GM21737 (cell line): ENCODE measurements around the gene FMOD.
"Not testable (repeated sequence)": the region's sequence is repeated elsewhere in the genome, so short reads cannot be mapped to it uniquely, and the experiment has no call there.

Experiments
- ATAC-seq: cut with Tn5 transposase; IDR thresholded peaks from one replicate; pipeline ENCODE4 v1.9.1; 2021; ENCODE audit warnings: mild to moderate bottlenecking, moderate library complexity; ENCODE audit not compliant: unreplicated experiment

The FMOD gene

DNA sequence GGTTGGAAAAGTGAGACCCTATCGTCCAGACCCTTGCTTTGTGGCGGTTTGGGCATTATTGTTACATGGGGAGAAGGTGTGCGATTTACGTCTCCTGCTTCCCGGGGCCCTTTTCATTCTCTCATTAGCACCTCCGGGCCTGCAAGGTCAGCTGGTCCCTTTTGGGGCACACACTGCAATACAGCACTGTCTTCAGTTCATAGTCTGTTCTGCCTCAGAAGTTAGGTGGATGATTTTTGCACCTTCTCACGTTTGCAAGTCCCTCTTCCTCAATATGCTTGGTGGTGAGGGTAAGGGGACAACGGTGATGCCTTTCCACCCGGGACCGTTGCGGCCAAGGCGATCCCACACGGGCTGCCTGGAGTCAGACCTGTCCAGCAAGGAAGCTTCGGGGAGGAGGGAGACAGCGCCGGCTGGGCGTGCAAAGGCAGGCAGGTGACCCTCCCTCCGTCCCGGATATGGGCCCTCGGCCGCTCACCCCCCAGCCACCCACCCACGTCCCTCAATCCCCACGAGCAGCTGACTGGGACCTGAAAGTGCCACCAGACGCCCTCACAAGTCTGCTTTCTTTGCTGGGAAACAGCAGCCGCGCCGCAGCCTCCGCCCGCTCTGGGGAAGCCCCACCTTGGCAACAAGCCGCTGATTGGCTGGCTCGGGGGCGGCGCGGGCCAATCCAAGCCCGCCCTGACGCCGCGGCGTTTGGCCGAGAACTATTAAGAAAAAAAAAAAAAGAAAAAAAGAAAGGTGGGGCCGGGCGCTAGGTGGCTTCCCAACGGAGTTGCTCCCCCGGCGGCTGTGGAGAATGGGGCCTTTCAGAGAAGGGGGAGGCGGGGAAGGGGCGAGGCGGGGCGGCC, 23.9 kb downstream of the FMOD start:
- ATAC-seq: peak; percentile 59

DNA sequence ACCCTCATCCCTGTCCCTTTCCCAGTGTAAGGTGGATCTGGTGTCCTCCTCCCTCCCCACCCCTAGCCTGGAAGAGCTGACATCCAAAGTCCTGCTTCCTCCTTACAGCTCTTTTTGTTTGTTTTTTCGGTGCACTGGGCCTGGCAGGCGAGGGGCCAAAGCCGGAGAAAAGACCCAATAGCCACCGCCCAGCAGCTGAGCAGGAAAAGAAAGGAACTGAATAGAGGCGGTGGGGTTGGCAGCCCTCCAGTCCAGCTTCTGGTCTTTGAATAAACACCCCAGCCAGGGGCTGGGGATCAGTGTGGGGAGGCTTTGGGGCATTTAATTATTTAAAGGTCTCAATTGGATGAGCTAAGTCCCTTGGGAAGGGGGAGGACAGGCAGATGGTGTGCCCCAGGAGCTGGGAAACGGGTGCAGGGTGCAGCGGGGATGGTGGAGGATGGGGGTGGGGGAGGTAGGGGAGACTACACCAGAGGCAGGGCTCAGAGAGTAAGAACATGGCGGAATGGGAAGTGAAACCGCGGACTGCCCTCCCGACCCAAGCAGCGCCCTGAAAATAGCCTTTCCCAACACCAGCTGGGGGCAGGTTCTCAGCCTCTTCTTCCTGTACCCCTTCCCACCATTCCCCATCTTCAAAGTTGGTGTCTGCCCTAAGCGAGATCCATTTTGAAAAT, 25.4 kb downstream of the FMOD start:
- no peak for ATAC-seq

DNA sequence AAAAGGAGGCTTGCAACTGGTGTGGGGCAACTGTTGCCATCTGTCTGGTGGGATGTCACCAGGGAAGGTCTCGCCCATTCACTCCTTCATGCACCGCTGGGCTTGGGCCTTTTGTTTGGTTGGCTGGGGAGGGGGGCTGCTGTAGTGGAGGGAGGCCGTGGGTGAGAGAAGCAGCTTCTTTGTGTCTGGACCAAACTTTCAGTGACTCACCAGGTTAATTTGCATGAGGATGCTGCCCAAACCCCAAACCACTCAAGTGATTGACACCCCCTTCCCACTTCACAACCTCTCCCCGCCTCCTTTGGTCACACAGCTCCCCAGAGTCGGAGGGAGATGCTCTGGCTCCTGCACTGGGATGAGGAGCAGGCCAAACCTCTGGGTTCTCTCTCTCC, 25.9 kb downstream of the FMOD start:
- peak; percentile 36 for ATAC-seq

DNA sequence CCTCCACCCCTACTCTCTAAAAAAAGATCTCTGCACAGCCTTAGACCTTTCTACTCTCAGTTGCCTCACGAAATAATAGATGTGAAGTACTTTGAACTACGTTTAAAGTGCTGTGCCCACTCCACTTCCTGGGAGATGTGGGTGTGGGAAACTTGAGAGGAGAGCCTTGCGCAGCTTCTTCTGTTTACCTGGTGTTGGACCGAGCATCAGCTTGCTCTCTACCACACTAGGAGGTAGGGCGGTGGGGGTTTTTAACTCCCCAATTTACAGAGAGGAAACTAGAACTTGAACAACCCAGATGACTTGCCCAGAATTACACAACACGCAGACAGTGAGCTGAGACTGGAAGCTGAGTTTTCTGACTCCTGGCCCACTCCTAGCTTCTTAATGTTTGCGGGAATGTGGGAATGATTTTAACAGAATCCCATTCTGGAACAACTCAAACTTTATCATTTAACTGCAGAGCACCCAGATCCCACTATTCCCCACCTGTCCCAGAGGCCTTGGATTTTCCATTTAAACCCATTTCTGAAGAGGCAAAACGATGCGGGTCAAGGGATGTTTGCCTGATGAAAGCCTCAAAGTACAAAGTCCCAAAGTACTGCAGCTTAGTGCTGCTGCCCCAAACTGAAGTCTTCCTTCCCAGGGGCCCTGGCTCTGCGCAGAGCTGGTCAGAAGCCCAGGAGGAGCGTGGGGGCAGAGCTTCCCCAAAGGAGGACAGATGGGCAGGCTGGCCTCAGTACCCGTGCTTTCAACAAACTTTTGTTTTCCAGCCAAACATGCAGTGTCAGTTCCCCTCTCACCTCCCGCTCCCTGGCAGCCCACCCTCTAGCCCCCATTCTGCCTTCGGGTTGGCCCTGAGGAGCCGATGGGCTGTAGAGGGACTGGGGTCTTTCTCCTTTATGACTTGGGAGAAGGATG, 26.6 kb downstream of the FMOD start:
- ATAC-seq: no peak

DNA sequence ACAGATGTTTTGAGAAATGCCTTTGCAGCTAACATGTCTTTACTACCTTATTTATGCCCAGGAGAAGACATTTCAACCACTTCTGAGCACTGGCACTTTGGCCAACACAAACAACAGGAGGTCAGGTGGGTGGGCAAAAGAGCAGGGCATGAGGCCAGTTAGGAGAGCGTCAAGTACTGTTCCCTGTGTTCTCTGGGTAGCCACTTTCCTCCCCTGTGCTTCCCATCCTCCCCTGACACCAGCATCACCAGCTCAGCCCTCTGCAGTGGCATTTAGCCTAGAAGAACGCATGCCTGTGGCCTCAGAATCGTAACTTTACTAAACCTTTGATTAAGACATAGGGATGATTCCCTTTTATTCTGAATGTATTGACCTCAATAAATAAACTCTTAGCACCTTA, 27.3 kb downstream of the FMOD start:
- no peak for ATAC-seq

DNA sequence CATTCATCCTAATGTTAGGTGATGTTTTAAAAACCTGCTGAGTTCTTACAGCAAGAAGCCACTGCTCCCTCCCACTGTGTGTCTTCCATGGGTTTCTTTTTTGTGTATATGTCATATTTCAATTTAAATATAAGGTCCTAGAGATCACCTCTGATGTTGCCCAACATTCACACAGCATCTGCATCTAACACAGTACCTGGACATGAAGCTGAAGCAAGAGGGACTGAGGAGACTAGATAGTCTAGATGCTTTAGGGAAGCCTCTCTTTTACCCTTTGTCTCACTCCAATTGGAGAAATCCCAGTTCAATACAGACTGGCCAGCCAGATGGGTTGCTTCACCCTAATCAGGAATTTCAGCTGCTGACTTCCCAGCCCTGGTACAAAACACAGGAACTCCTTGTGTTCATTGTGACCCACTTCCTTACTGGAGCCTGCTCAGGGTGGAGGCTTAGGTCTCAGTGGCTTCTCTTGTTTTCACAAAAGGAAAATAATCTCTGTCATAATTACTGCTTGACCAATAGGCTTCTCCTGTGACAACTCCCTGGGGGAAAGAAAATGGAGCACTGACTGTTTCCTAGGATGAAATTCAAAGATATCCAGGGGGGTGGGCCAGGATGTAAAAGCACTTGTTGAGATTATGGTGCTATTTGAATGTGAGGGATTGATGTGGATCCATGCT, 28.3 kb downstream of the FMOD start:
- ATAC-seq: no peak

DNA sequence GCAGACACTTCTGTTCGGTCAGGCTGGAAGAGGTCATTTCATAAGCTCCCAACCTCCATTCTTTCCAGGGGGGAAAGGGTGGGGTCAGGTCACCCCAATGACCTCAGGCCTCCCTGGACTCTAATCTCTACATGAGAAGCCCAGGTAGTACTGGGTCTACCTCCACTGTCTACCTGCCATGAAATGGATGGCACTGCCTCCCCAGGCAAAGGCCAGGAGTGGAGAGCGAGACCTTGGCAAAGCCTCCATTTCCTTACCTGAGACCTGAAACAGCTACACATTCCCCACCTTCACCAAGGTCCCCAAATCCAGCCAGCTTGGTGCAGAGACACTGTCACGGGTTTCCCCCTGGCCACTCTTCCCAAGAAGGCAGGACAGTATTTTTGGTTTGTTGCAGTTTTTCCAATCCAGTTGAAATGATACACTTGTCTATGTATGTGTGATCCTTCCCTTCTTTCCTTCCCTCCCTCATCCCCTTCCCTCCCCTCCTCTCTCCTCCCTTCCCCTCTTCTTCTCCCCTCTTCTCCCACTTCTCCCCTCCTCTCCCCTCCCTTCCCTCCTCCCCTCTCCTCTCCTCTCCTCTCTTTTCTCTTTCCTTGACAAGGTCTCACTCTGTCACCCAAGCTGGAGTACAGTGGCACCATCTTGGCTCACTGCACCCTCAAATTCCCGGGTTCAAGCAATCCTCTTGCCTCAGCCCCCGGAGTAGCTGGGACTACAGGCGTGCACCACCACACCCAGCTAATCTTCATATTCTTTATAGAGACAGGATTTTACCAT, 29.5 kb downstream of the FMOD start:
- ATAC-seq: no peak

DNA sequence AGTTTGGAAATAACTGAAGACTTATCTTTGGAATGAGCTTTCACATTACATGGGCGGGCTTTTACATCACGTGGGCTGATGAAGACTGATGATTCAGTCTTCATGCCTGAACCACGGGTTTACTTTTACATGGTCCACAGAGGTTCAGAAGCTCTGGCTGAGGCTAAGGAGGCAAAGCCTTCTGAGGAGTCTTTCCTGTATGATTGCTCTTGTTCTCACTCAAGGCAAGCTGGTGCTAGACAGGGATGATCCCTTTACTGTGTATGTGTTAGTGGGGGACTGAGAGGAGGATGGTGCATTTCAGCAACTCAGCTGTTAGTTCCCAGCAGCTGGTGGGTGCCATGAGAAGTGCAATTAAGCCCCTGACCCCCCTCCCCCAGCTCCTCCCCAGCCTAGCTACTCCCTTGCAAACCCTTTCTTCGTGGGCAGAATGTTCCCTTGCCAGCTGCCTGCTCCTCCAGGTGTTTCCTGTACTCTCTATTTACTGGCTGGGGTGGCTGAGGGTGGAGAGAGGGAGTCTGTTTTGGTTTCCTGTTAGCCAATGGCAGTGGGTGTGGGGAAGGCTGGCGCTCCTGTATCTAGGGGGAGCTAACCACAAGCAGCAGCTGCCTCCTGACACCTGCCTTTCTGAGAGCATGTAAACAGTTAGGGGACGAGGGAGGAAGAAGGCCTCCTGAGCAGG, 30.2 kb downstream of the FMOD start:
- peak; percentile 68 for ATAC-seq

DNA sequence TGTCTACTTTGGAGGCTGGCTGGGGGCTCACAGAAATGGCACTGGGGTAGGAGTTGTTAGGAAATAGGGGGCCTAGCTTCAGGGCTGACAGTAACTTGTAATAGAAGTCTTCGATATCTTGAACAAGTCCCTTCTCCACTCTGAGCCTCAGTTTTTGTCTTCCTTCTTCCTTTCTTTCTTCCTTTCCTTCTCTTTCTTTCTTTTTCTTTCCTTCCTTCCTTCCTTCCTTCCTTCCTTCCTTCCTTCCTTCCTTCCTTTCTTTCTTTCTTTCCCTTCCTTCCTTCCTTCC, 32.7 kb downstream of the FMOD start:
- ATAC-seq: no peak

DNA sequence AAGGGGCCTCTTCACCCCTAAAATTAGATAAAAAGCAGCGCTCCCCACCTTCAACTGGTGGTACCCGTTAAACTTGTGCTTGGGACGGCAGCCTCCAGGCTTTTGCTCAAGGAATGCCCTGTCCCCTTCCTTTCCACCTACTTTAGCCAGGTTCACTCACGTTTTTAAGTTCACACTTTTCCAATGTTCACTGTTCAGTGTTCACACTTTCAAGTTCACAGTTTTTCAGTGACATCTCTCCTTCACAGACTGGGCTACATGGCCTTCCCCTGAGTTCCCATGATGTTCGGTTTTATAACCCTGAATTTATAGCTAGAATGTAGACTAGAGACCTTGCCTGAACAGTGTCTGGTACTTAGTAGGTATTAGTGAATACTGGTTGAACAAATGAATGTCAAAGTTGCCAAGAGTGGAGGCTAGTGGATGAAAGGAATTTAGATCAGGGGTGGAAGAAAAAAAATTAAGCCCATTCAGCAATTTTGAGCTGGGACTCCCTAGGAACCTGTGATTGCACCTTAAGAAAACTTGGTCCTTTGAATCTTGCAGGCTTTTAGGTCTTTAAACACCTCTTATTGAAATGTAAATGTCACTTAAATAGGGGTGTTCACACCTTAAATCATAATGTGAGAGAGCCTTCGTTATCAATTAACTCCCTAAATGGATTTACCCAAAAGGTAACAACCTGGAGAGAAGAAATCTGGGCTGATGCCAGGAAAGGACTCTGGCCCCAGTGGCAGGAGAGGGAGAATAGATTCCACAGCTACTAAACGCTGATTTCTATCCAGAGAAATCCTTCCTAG, 33.3 kb downstream of the FMOD start:
- no peak for ATAC-seq

DNA sequence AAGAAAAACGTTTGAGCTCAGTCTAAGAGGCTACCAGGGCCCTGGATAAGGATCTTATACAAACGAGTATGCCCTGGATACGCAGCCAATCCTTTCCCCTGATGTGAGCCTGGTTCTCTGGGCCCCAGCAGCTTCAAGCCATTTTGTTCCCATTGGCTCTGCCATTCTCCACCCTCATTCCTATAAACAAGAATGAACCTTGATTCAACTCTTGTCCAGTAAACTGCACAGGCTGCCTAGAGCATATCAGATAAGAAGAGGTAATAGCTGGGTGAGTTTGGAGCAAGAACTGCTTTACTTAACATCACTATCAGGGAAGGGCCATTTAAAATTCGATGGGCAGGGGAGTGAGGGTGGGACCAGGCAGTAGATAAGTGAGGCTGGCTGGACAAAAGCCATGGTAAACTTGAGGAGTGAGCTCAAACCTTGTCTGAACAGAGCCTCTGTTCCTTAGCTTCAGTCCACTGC, 34.3 kb downstream of the FMOD start:
- no peak for ATAC-seq

- ATAC-seq: not testable (repeated sequence)
These were observed 36.7 kb downstream of the FMOD start for GRCh38 chr1:203314025-203314759.

- ATAC-seq: no peak
These were observed 39.3 kb downstream of the FMOD start for GRCh38 chr1:203311368-203312301.

- no peak for ATAC-seq
These were observed 42.0 kb downstream of the FMOD start for GRCh38 chr1:203308923-203309331.

DNA sequence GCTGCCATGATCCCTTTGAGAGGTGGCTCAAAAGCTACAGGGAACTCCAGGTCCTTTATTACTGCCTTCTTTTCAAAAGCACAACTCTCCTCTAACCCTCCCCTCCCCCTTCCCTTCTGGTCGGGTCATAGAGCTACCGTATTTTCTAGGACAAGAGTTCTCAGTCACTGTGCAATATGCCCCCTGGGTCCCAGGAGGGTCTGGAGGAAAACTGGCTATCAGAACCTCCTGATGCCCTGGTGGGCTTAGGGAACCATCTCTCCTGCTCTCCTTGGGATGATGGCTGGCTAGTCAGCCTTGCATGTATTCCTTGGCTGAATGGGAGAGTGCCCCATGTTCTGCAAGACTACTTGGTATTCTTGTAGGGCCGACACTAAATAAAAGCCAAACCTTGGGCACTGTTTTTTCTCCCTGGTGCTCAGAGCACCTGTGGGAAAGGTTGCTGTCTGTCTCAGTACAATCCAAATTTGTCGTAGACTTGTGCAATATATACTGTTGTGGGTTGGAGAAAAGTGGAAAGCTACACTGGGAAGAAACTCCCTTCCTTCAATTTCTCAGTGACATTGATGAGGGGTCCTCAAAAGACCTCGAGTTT, 42.5 kb downstream of the FMOD start:
- no peak for ATAC-seq

GRCh38 chr1:203307641-203308126, 43.2 kb downstream of the FMOD start:
- ATAC-seq: no peak
